Aorta (tissue), 5 donors: ENCODE measurements around the gene PTPRR. TPM values are rescaled to one million over a fixed set of nuclear protein-coding genes. Genes with fewer than 3 reads are reported as not detected.

ENCODE experiments used
- ATAC-seq: fragments of 200-7000 bp; cut with Tn5 transposase; one replicate; pipeline ENCODE4 v1.9.1; 2022; ENCODE audit warnings: moderate library complexity; ENCODE audit not compliant: low FRiP score
- DNase-seq, 2 donors: peaks; one replicate each; pipeline ENCODE4 v3.0.0-alpha.2; 2020
- H3K27ac ChIP-seq, 2 donors: one replicate each; pipeline ENCODE4 v1.5.1; 2013; ENCODE audit warnings: low read length in 2 of 2, mild to moderate bottlenecking in 2 of 2, moderate library complexity in 2 of 2, control low read depth in 1 of 2, inconsistent platforms in 1 of 2, low read depth in 1 of 2
- H3K27me3 ChIP-seq, 2 donors: one replicate each; pipeline ENCODE4 v1.6.1; 2013; ENCODE audit warnings: control low read depth in 1 of 2, low read length in 1 of 2, mild to moderate bottlenecking in 1 of 2, moderate library complexity in 1 of 2; ENCODE audit not compliant: insufficient read depth in 2 of 2, control insufficient read depth in 1 of 2
- H3K36me3 ChIP-seq, 2 donors: one replicate each; pipeline ENCODE4 v1.6.1; 2013; ENCODE audit warnings: control low read depth in 1 of 2, low read length in 1 of 2, mild to moderate bottlenecking in 1 of 2; ENCODE audit not compliant: insufficient read depth in 2 of 2, control insufficient read depth in 1 of 2
- H3K4me1 ChIP-seq, 2 donors: one replicate each; pipeline ENCODE4 v1.6.1; 2013; ENCODE audit warnings: low read length in 2 of 2, control low read depth in 1 of 2, mild to moderate bottlenecking in 1 of 2, moderate library complexity in 1 of 2; ENCODE audit not compliant: insufficient read depth in 2 of 2, control insufficient read depth in 1 of 2
- H3K4me3 ChIP-seq, 2 donors: one replicate each; pipeline ENCODE4 v1.5.1; 2013; ENCODE audit warnings: low read length in 2 of 2, control low read depth in 1 of 2, mild to moderate bottlenecking in 1 of 2
- H3K9me3 ChIP-seq: one replicate; pipeline ENCODE4 v1.6.1; 2013; ENCODE audit warnings: mild to moderate bottlenecking, low read length; ENCODE audit not compliant: control insufficient read depth
- WGBS, 2 donors: extraction: QIAGEN DNeasy Blood & Tissue Kit; methylation state at CpG; one replicate each; pipeline ENCODE4 v1.1.7; 2013; 5-methylcytosine and 5-hydroxymethylcytosine counted together
- intact Hi-C, 2 donors: fragments of 100-400 bp; cut with DNase I; formaldehyde crosslinking; loops; one replicate each; pipeline versions ENCODE4 v1.14.2 to v1.15.0; 2022
- polyA plus RNA-seq, 2 donors: library from polyadenylated mRNA; stranded (reverse); fragments of 200-250 nt; gene quantifications; one replicate each; pipeline ENCODE4 v1.2.3, GENCODE V29; 2013
- total RNA-seq, 2 donors: library from RNA; stranded (reverse); fragmentation: NEBNext Ultra II Directional; extraction: Animal tissue kit (Norgen Biotek cat#: 25700); gene quantifications; one replicate each; pipeline ENCODE4 v1.2.1, GENCODE V29; 2021
- donor health status: healthy with polysubstance abuse.
- donor health status: Bipolar disorder and iron deficiency.
- donor health status: DM: no; HTN: no; CAD: no.
- donor health status: DM: no; HTN: no; CAD: no.
- donor health status: DM: yes; HTN: yes; CAD: no.

PTPRR gene
- total and polyA plus RNA-seq, 4 donors, result 0.23 to 1.8 (median 0.47) TPM

DNA sequence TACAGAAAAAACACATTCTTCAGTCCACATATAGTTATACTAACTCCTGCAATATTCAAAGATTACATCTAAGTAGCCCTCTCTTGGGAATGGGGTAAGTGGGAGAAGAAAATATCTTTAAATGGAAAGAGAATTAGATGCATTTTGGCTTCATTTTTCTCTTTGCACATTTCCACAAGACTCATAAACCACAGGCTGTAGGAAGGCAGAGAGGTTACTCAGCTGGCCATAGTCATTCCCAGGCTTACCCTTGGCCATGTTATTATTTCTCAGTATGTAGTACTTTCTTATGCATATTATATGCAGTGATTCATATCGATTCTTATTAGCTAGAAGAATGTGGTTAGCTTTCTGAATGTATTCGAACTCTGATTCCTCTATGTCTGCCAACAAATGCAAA lies 92.2 kb downstream of the PTPRR start:
- DNase-seq, result no peak
- no peak for ATAC-seq
- WGBS, 2 donors, result 38 to 54% methylated on average over 2 of the region's 2 CpGs
- intact Hi-C loops, result no loop called here
- H3K4me3 ChIP-seq, result no peak overlapping the region
- no peaks in the 10 kb centered on the region for H3K9me3 ChIP-seq
- H3K36me3 ChIP-seq, result no peaks in the 10 kb centered on the region
- no peak overlapping the region for H3K27ac ChIP-seq
- no peaks in the 10 kb centered on the region for H3K27me3 ChIP-seq
- H3K4me1 ChIP-seq, result no peaks in the 10 kb centered on the region

DNA sequence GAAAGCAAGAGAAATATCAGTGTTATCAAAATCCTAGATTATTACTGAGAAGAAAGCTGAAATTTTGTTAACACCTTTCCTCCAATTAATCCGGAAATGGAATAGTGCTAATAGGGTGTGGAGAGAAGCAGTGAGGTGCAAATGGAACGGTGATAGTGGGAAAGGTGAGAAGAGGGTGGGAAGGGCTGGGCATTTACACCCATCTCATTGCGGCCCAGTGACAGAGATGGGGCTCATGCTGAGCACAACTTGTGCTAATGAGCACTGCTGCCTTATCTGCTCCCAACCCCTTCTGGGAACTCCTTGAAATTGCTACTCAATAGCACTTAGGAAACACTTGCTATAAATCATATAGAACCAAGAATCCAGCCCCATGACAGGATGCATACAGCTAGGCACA lies 94.4 kb downstream of the PTPRR start:
- H3K4me1 ChIP-seq, result no peaks in the 10 kb centered on the region
- no peak for ATAC-seq
- 56 to 69% methylated on average over 3 of the region's 3 CpGs for WGBS, 2 donors
- H3K9me3 ChIP-seq, result no peaks in the 10 kb centered on the region
- no peak for DNase-seq
- no peaks in the 10 kb centered on the region for H3K36me3 ChIP-seq
- intact Hi-C loops, result no loop called here
- no peak overlapping the region for H3K27ac ChIP-seq
- no peak overlapping the region for H3K4me3 ChIP-seq
- no peaks in the 10 kb centered on the region for H3K27me3 ChIP-seq

DNA sequence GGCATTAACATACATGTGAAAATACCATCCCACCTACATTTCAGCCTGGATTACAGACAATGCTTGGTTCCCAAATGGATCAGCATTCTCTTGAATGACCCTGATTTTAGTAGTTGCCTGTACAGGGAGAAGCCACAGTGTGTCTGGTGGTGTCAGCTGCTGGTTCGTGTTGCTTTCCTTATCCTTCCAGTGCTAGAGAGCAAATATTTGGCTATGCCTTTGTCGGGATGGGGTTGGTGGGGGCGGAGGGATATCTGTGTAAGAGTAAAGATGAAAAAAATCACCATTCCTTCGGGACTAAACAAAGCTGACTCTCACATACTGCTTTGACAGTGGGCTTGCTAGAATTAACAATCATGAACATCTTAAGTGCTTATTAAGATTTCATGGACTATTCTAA lies 96.0 kb downstream of the PTPRR start:
- intact Hi-C loops, result no loop called here
- no peaks in the 10 kb centered on the region for H3K4me1 ChIP-seq
- no peak overlapping the region for H3K27ac ChIP-seq
- 65 to 77% methylated on average over 4 of the region's 4 CpGs for WGBS, 2 donors
- no peaks in the 10 kb centered on the region for H3K36me3 ChIP-seq
- no peak overlapping the region for H3K4me3 ChIP-seq
- ATAC-seq (no peak), DNase-seq (no peak)
- H3K27me3 ChIP-seq, result no peaks in the 10 kb centered on the region
- H3K9me3 ChIP-seq, result no peaks in the 10 kb centered on the region

DNA sequence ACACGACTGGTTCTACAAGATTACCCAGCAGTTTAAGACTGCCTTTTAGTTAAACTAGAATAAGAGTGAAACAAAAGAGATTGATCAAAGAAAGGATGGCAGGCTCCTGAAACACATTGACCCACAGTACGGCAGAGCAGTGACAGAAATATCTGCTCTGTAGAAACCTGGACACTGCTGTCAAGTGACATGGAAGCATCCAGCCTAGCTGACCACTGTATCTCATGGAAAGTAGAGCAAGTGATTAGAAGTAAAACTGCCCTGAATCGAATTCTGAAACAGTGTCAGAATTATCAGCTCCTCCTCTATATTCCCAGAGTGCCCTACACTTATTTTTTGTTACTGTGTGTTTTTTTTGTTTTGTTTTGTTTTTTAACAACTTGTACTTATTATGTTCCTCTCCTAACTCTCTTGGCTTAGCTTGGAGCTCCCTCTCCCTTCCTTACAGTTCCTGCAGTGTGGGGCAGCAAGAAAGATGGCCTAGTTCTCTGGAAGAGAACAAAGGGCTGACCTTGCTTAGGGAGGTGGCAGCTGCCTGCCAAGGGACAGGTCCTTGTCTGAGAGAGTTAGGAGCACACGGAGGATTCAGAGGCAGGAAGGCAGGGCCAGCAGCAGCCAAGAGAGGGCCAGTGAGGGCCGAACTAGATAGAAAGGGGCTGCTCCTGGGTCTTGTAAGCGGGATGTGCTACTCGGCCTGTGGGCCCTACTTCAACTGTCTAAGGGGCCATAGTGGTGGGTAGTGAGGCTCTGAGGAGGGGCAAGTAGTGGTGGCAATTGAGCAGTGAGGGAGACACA lies 97.2 kb downstream of the PTPRR start:
- intact Hi-C loops, result no loop called here
- Histone ChIP-seq H3K27ac (no peak overlapping the region), H3K4me1 (no peaks in the 10 kb centered on the region), H3K4me3 (no peak overlapping the region), H3K36me3 (no peaks in the 10 kb centered on the region), H3K9me3 (no peaks in the 10 kb centered on the region), H3K27me3 (no peaks in the 10 kb centered on the region)
- DNase-seq (no peak), ATAC-seq (no peak)
- 65 to 75% methylated on average over 7 of the region's 7 CpGs for WGBS, 2 donors

DNA sequence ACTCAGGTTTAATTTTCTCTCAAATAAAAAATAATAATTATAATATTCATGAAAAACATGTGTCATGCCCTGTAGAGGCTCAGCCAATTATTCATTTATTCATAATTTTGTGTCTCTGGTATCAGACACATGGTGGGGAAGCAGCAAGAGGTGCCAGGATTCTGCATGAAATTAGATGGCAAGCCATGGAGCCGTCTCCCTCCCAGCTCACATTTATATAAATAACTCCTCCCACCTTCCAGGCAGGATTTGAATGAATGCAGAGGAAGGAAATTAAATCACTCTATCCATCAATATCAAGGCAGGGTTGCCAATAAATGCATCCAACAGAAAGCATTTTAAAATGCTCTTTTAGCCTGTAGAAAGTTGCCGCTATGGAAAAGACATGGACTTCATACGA lies 98.1 kb downstream of the PTPRR start:
- H3K36me3 ChIP-seq, result no peaks in the 10 kb centered on the region
- no peaks in the 10 kb centered on the region for H3K9me3 ChIP-seq
- no peak overlapping the region for H3K4me3 ChIP-seq
- H3K27ac ChIP-seq, result no peak overlapping the region
- intact Hi-C loops, result no loop called here
- ATAC-seq, result no peak
- 74 to 75% methylated on average over 3 of the region's 3 CpGs for WGBS, 2 donors
- H3K27me3 ChIP-seq, result no peaks in the 10 kb centered on the region
- H3K4me1 ChIP-seq, result no peaks in the 10 kb centered on the region
- DNase-seq, result no peak

DNA sequence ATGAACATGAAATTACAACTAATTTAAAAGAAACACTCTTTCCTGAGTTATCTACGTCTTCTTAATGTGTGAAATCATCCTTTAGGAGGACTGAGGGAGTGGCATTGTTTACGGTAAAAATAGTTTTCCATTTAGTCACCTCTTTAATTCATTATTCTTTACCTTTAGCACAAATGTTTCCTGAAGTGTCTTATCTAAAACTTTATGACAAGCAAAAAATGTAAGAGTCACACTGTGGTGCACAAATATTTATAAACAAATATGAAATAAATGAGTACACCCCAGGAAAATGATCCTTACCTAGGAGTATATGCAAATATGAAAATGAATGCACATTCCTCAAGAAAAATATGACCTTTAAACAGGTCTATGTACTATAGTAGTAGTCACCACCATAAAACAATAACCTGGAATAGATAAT lies 104.6 kb downstream of the PTPRR start:
- no peak for DNase-seq
- Histone ChIP-seq H3K4me3 (no peak overlapping the region), H3K4me1 (no peaks in the 10 kb centered on the region), H3K36me3 (no peaks in the 10 kb centered on the region), H3K27ac (no peak overlapping the region), H3K27me3 (no peaks in the 10 kb centered on the region), H3K9me3 (peaks cover 2% of the 10 kb centered on the region)
- WGBS, 2 donors, result 85 to 86% methylated on average over 2 of the region's 2 CpGs
- intact Hi-C loops, result no loop called here
- ATAC-seq, result no peak

DNA sequence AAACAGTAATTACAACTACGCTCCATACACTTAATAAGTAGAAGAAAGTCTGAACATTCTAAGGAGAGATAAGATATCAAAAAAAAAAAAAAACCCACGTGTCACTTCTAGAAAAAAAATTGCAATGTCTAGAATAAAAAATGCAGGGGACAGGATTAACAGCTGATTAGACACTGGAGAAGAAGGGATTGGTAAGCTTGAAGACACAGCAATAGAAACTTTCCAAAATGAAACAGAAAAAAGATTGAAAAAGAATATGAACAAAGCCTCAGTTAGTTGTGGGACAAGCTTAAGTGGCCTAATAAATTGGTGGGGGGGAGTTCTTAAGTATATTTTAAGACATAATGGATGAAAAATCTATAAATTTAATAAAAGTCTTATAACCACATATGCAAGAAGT lies 105.5 kb downstream of the PTPRR start:
- Histone ChIP-seq H3K4me3 (no peak overlapping the region), H3K9me3 (peaks cover 2% of the 10 kb centered on the region), H3K36me3 (no peaks in the 10 kb centered on the region), H3K27ac (no peak overlapping the region), H3K27me3 (no peaks in the 10 kb centered on the region), H3K4me1 (no peaks in the 10 kb centered on the region)
- DNase-seq (no peak), ATAC-seq (no peak)
- 87 to 93% methylated on average over 2 of the region's 2 CpGs for WGBS, 2 donors
- intact Hi-C loops, result no loop called here

DNA sequence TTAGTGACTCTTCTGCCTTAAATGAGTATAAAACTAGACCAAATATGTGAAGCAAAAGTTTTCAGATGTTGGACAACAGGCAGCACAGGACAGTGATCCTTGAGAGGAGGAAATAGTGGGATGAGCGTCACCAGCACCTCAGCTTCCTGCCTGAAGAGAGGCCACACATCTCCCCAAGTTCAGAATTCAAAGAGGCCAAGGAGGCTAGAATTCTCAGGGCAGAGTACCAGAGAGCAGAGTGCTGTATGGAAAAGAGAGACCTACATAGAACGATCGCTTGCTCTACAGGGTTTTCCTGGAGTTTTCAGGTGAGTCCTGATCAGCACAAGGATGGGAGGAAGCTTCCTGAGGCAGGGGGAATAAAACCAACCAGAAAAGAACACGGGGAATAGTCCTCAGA lies 107.0 kb downstream of the PTPRR start:
- ATAC-seq, result no peak

DNA sequence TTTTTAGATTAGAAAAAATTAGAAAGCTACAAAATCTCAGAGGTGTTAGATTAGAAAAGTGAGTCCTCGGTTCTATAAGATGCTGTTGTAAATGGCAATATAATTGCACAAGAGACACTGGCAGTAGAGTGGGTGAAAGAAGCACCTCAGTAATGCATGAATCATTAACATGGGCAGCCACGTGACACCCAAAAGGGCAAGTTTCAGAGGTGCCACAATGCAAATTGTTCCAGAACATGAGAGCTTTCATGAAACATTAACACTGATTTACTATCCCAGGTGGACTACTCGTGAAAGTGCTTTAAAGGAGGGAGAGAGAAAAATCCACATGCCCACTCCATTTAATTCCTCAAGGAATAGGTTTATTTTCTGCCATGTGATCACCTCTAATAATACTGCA lies 108.4 kb downstream of the PTPRR start:
- DNase-seq (no peak), ATAC-seq (no peak)
- Histone ChIP-seq H3K27ac (no peak overlapping the region), H3K9me3 (peaks cover 2% of the 10 kb centered on the region), H3K4me3 (no peak overlapping the region), H3K27me3 (no peaks in the 10 kb centered on the region), H3K36me3 (no peaks in the 10 kb centered on the region), H3K4me1 (no peaks in the 10 kb centered on the region)
- 62 to 63% methylated on average over 3 of the region's 3 CpGs for WGBS, 2 donors
- intact Hi-C loops, result no loop called here

More for the DNA sequence above, 107.0 kb downstream of the PTPRR start:
- Histone ChIP-seq H3K36me3 (no peaks in the 10 kb centered on the region), H3K9me3 (peaks cover 2% of the 10 kb centered on the region), H3K4me1 (no peaks in the 10 kb centered on the region), H3K27me3 (no peaks in the 10 kb centered on the region), H3K4me3 (no peak overlapping the region), H3K27ac (no peak overlapping the region)
- DNase-seq, result no peak
- intact Hi-C loops, result no loop called here
- WGBS, 2 donors, result 79 to 83% methylated on average over 4 of the region's 4 CpGs
